ENCODE results near the gene PTPRT.

Gene PTPRT

DNA sequence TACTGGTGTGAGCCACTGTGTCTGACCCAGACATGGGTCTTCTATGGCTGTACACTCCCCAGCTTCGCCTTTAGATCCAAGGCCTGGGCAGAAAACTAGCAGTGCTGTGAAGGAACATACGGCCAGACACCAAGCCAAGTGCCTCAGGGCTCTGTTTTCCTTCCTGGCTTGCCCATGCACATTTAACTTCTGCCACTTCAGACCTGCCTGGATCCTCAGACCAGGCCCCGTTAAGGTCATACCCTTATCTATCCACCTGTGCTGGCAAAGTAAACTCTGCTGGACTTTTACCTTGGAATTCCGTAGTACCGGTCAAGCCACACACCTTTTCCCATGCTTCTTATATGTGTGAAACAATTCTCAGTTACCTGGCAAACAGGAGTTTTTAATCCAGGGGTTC is 644.8 kb downstream of the PTPRT start:
- H3K4me3 ChIP-seq (ENCODE audit: low read depth, low read length): no peak overlapping the region
- no peak for DNase-seq (ENCODE audit: low read depth)
- TF ChIP-seq, protein P1, sequence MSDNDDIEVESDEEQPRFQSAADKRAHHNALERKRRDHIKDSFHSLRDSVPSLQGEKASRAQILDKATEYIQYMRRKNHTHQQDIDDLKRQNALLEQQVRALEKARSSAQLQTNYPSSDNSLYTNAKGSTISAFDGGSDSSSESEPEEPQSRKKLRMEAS (IDR thresholded peaks at IDR 0.05; ENCODE audit: low read depth, low read length): no peak
- TF ChIP-seq, protein P2, sequence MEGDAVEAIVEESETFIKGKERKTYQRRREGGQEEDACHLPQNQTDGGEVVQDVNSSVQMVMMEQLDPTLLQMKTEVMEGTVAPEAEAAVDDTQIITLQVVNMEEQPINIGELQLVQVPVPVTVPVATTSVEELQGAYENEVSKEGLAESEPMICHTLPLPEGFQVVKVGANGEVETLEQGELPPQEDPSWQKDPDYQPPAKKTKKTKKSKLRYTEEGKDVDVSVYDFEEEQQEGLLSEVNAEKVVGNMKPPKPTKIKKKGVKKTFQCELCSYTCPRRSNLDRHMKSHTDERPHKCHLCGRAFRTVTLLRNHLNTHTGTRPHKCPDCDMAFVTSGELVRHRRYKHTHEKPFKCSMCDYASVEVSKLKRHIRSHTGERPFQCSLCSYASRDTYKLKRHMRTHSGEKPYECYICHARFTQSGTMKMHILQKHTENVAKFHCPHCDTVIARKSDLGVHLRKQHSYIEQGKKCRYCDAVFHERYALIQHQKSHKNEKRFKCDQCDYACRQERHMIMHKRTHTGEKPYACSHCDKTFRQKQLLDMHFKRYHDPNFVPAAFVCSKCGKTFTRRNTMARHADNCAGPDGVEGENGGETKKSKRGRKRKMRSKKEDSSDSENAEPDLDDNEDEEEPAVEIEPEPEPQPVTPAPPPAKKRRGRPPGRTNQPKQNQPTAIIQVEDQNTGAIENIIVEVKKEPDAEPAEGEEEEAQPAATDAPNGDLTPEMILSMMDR (IDR thresholded peaks at IDR 0.05; ENCODE audit: low read depth, low read length): no peak
- no peak for TF ChIP-seq MYC (IDR thresholded peaks at IDR 0.05; ENCODE audit: low read depth, low read length)
- TF ChIP-seq POLR2A (IDR thresholded peaks at IDR 0.05; ENCODE audit: extremely low read depth, insufficient read length): no peak

DNA sequence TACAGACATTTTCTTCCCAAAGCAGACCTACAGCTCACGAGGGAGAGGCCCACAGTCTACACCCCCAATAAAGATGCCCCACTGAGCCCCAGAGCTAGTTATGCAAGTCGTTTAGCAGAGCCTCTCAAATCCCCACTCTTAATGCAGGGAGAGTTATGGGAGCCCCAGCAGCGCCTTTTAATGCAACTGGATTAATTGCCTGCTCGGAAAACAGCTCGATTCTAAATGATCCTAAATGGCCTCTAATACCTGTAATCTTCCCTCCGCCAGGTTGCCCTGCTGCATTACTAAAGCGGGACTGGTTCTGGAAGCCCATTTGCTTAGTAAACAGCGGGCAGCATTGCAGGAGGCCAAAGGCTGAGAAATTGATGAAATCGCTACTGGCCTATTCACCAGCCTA is 656.9 kb downstream of the PTPRT start:
- TF ChIP-seq POLR2A (IDR thresholded peaks at IDR 0.05; ENCODE audit: extremely low read depth, insufficient read length) (no peak), MYC (IDR thresholded peaks at IDR 0.05; ENCODE audit: low read depth, low read length) (no peak)
- TF ChIP-seq, protein P1 (IDR thresholded peaks at IDR 0.05; ENCODE audit: low read depth, low read length): no peak
- TF ChIP-seq, protein P2 (IDR thresholded peaks at IDR 0.05; ENCODE audit: low read depth, low read length): no peak

GRCh38 chr20:42531508-42531961 is 658.2 kb downstream of the PTPRT start:
- TF ChIP-seq, protein P1 (IDR thresholded peaks at IDR 0.05; ENCODE audit: low read depth, low read length): peak; percentile 26; the same call in 1 of the 2 replicates
- TF ChIP-seq POLR2A (IDR thresholded peaks at IDR 0.05; ENCODE audit: extremely low read depth, insufficient read length) (no peak), MYC (IDR thresholded peaks at IDR 0.05; ENCODE audit: low read depth, low read length) (peak; percentile 52; the same call in 1 of the 2 replicates)
- TF ChIP-seq, protein P2 (IDR thresholded peaks at IDR 0.05; ENCODE audit: low read depth, low read length): no peak
- peak; percentile 61 for DNase-seq (ENCODE audit: low read depth)
- no peak overlapping the region for H3K4me3 ChIP-seq (ENCODE audit: low read depth, low read length)

More for the DNA sequence above, 656.9 kb downstream of the PTPRT start:
- DNase-seq (ENCODE audit: low read depth): no peak
- no peak overlapping the region for H3K4me3 ChIP-seq (ENCODE audit: low read depth, low read length)

DNA sequence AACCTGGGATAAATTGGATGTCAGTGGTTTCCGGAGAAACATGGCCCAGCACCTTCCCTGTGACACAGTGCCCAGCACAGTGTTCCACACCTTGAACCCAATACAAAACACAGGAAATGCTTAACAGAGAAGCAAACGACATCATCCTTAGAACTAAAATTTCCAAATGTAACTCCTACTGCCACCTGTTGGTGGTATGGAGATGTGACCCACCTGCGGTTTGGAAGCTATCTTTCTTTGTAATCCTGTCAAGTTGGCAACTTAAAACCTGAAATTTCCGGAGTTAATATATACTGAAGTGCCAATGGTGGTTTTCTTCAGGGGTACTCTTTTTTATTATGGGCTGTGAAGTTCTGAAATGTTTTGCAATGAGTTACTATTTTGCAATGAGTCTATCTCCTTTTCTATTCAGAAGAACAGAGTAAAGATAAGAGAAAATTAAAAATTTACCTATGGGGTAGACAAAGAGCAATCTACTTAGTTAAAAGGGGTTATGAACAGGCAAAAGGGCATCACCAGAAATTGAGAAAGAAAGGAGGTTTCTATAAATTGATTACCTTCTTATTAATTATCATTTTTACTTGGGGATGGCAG is 658.8 kb downstream of the PTPRT start:
- H3K4me3 ChIP-seq (ENCODE audit: low read depth, low read length): no peak overlapping the region
- TF ChIP-seq, protein P1 (IDR thresholded peaks at IDR 0.05; ENCODE audit: low read depth, low read length): no peak
- TF ChIP-seq MYC (IDR thresholded peaks at IDR 0.05; ENCODE audit: low read depth, low read length) (0 out of 2 replicates have a peak, but pooled peaks have one; percentile 11), POLR2A (IDR thresholded peaks at IDR 0.05; ENCODE audit: extremely low read depth, insufficient read length) (no peak)
- TF ChIP-seq, protein P2 (IDR thresholded peaks at IDR 0.05; ENCODE audit: low read depth, low read length): peak; percentile 85
- DNase-seq (ENCODE audit: low read depth): peak; percentile 50

DNA sequence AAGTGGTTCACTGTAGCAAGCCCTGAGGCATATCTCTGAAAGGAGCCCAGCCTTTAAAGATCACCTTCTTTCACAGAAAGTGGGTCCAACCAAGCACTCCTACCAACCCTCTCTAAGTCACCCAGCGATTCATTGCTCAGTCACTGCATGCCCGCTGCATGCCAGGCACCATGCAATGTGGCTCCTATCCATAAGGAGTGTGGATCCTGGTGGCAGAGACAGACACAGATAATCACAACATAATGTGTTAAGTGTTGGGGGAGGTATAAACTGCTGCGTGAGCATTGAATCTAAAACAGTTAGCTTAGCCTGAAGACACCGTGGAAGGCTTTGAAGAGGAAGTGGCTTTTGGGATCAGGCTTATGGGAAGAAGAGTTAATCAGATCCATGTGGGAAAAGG is 659.5 kb downstream of the PTPRT start:
- DNase-seq (ENCODE audit: low read depth): no peak
- no peak overlapping the region for H3K4me3 ChIP-seq (ENCODE audit: low read depth, low read length)
- TF ChIP-seq MYC (IDR thresholded peaks at IDR 0.05; ENCODE audit: low read depth, low read length) (no peak), POLR2A (IDR thresholded peaks at IDR 0.05; ENCODE audit: extremely low read depth, insufficient read length) (no peak)
- TF ChIP-seq, protein P2 (IDR thresholded peaks at IDR 0.05; ENCODE audit: low read depth, low read length): no peak
- TF ChIP-seq, protein P1 (IDR thresholded peaks at IDR 0.05; ENCODE audit: low read depth, low read length): no peak

Data from NB4 (cell line).